Heart left ventricle (tissue), 13 donors: ENCODE data around the gene RNF167.
"Not testable (repeated sequence)": the region's sequence is repeated elsewhere in the genome, so short reads cannot be mapped to it uniquely, and the experiment has no call there.

ENCODE experiments used
- POLR2A ChIP-seq, 2 donors: fragments of 450-650 bp; IDR thresholded peaks; one replicate each; pipeline ENCODE4 v1.6.1; 2017; ENCODE audit warnings: antibody characterized with exemption in 2 of 2, mild to moderate bottlenecking in 2 of 2, moderate library complexity in 2 of 2
- TF ChIP-seq, protein P1 (sequence below), 12 donors: fragments of 200-600 bp; sonication (generic) in 4 of 12; IDR thresholded peaks; one replicate each; pipeline versions ENCODE4 v1.5.0 to v1.8.0; 2018 to 2022; ENCODE audit warnings: antibody characterized with exemption in 12 of 12, mild to moderate bottlenecking in 5 of 12
- donor health status: ischemic (EF 13 %, LVEDD 7.1; RV severe dilation, severe dysfunction).
- donor health status: DM: no; HTN: yes; CAD: no.
- donor health status: DM: no; HTN: no; CAD: no.
- donor health status: ischemic (EF 25% LVEDD 6.9; RV normal size, moderate dysfunction).
- donor health status: ischemic (EF 25% LVEDD 5.7; RV mildly dilated, moderate dysfunction).
- donor health status: ischemic (EF 35%, LVEDD 5.7; RV mildly dilated, moderate dysfunction).
- donor health status: nonischemic (EF 11% LVEDD 7.7; RV severe dilation, severe dysfunction).
- donor health status: DM: yes; HTN: yes; CAD: no.
- donor health status: PGD.
- donor health status: ischemic (EF 29% LVEDD 5.4; RV normal size, mild dysfunction).
- donor health status: nonischemic (EF 23%, LVEDD 6.1; RV moderate dilation, normal function).

DNA sequence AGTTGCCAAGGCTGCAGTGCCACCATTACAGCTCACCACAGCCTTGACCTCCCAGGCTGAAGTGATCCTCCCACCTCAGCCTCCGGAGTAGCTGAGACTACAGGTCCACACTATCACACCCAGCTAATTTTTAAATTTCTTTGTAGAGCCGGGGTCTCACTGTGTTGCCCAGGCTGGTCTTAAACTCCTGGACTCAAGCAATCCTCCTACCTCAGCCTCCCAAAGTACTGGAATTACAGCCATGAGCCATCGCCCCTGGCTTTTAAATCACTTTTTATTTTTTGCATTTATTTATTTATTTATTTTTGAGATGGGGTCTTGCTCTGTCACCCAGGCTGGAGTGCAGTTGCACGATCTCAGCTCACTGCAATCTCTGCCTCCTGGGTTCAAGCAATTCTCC is 25.5 kb upstream of the RNF167 start:
- TF ChIP-seq, protein P1, sequence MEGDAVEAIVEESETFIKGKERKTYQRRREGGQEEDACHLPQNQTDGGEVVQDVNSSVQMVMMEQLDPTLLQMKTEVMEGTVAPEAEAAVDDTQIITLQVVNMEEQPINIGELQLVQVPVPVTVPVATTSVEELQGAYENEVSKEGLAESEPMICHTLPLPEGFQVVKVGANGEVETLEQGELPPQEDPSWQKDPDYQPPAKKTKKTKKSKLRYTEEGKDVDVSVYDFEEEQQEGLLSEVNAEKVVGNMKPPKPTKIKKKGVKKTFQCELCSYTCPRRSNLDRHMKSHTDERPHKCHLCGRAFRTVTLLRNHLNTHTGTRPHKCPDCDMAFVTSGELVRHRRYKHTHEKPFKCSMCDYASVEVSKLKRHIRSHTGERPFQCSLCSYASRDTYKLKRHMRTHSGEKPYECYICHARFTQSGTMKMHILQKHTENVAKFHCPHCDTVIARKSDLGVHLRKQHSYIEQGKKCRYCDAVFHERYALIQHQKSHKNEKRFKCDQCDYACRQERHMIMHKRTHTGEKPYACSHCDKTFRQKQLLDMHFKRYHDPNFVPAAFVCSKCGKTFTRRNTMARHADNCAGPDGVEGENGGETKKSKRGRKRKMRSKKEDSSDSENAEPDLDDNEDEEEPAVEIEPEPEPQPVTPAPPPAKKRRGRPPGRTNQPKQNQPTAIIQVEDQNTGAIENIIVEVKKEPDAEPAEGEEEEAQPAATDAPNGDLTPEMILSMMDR (IDR thresholded peaks at IDR 0.05), result not testable (repeated sequence)
- TF ChIP-seq POLR2A (IDR thresholded peaks at IDR 0.05), result not testable (repeated sequence)
